GM18868 (cell line): ENCODE data around the gene SERPINE1.
A peak's percentile ranks its signal among the peaks of the same experiment; 100 is the strongest.
"Not testable (repeated sequence)": the region's sequence is repeated elsewhere in the genome, so short reads cannot be mapped to it uniquely, and the experiment has no call there.

Source experiments
- ATAC-seq: cut with Tn5 transposase; IDR thresholded peaks from one replicate; pipeline ENCODE4 v1.9.1; 2021; ENCODE audit warnings: mild to moderate bottlenecking, moderate library complexity; ENCODE audit not compliant: unreplicated experiment

SERPINE1 gene

GRCh38 chr7:101126651-101127459, at the start of gene SERPINE1:
TSS of gene SERPINE1 (plus strand) at chr7:101127104. CDS start at chr7:101128394, 1,290 bp downstream.
- ATAC-seq: peak; percentile 63

DNA sequence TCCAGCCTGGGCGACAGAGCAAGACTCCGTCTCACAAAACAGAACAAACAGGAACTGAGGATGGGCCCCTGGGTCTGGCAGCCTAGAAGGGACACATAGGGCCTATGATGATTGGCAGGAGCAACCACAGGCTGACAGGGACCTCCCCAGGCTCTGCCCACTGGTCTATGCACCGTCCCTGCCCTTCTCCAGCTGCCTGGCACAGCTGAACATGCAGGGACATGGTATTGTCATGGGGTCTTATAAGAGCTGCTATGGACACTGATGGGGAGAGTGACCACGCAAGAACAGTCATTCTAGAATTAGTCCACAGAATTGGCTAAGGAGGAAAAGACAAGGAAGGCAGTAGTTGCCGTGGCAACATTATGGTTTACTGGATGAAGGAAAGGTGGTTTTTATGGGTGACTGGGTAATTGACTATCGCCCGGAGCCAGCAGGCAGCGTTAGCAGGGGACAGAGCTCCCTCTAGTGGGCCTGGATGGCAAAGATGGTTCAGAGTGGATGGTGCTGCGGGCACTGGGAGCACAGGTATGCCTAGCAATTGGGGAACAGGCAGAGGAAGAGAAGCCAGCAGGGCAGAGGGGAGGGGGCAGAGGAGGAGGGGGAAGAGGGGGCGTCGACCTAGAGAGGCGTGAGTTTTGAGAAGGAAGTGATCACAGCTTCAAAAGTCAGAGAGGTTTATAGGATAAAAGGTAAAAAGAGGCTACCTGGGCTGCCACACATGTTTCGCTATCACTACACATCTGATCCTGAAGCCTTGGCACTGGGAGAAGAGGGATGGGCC, 49.4 kb upstream of the SERPINE1 start:
- ATAC-seq: peak; percentile 69

DNA sequence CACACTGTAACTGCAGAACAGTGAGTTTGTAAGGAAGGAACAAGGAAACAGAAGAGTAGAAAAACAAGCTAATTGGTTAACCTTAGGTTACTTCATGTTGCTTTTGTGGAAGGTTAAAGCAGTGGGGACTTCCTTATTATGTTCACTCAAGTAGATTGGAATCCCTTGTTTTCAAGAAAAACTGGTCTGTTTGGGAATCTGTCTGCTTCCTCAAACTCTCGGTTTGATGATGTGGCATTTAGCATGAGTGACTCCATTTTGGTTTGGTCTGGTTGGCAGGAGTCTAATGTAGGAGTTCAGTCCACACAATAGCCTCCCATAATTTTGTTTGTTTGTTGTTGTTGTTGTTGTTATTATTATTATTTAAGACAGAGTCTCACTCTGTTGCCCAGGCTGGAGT, 45.5 kb upstream of the SERPINE1 start:
- ATAC-seq: no peak

DNA sequence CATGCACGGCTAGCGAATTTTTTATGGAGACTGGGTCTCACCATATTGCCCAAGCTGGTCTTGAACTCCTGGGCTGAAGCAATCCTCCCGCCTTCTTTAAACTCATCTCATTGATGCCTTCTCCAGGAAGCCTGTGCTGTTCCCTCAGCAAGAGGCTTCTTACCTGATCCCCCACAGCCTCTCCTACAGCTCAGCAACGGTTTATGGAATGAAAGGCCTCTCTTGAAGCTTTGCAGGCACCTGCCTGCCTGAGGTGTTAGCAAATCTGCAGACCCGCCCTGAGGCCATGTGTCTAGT, 42.1 kb upstream of the SERPINE1 start:
- no peak for ATAC-seq

- ATAC-seq: peak; percentile 88
Measured at GRCh38 chr7:101085162-101085964, 41.5 kb upstream of the SERPINE1 start, which contains the start of gene TRIM56. TSS of gene TRIM56 (plus strand) at chr7:101085481. CDS start at chr7:101087313, 1,832 bp downstream.

- ATAC-seq: no peak
Measured at GRCh38 chr7:101087334-101088068, 39.4 kb upstream of the SERPINE1 start.

DNA sequence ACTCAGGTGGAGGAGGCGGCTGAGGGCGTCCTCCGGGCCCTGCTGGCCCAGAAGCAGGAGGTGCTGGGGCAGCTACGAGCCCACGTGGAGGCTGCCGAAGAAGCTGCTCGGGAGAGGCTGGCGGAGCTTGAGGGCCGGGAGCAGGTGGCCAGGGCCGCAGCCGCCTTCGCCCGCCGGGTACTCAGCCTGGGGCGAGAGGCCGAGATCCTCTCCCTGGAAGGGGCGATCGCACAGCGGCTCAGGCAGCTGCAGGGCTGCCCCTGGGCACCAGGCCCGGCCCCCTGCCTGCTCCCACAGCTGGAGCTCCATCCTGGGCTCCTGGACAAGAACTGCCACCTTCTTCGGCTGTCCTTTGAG, 38.9 kb upstream of the SERPINE1 start:
- no peak for ATAC-seq

DNA sequence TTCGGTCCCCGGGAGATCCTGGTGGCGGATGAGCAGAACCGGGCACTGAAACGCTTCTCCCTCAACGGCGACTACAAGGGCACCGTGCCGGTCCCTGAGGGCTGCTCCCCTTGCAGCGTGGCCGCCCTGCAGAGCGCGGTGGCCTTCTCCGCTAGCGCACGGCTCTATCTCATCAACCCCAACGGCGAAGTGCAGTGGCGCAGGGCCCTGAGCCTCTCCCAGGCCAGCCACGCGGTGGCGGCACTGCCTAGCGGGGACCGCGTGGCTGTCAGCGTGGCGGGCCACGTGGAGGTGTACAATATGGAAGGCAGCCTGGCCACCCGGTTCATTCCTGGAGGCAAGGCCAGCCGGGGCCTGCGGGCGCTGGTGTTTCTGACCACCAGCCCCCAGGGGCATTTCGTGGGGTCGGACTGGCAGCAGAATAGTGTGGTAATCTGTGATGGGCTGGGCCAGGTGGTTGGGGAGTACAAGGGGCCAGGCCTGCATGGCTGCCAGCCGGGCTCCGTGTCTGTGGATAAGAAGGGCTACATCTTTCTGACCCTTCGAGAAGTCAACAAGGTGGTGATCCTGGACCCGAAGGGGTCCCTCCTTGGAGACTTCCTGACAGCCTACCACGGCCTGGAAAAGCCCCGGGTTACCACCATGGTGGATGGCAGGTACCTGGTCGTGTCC, 37.9 kb upstream of the SERPINE1 start:
- ATAC-seq: no peak

GRCh38 chr7:101089876-101090275, 37.0 kb upstream of the SERPINE1 start:
- ATAC-seq: no peak

GRCh38 chr7:101092266-101092905, 34.5 kb upstream of the SERPINE1 start:
- not testable (repeated sequence) for ATAC-seq

GRCh38 chr7:101093906-101094305, 33.0 kb upstream of the SERPINE1 start:
- no peak for ATAC-seq

DNA sequence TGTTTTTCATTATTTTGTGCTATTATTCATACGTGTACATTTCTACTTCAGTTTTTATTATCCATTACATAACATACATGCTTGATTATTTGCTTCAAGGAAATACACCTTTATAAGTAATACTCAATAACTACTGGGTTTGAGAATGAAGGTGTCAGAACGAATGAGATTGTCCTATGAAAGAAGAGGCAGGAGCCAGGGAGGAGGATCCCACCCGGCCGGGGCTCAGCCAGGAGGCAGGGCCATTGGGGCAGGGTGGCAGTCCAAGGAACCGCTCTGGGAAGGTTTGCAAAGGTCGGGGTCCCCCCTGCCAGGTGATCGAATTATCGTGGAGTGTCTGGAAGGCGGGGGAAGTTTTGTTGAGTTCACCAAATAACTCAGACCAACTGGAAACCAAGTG, 32.5 kb upstream of the SERPINE1 start:
- no peak for ATAC-seq

DNA sequence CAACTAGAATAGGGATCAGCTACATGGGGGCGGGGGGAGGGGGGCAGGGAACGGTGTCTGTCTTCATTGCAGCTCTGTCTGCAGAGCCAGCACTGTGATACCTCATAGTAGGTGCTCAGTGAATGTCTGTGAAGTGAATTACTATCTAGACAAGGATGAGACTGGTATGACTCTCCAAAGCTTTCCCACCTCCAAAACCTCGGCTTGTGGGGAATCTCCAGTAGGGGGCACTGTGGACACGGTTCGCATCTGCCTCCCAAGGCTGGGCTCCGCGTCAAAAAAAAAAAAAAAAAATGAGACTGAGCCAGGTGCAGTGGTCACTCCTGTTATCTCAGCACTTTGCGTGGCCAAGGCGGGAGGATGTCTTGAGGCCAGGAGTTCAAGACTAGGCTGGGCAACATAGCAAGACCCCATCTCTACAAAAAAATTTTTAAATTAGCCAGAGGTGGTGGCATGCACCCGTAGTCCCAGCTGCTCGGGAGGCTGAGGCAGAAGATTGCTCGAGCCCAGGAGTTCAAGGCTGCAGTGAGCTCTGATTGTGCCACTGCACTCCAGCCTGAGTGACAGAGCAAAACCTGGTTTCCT, 32.0 kb upstream of the SERPINE1 start:
- no peak for ATAC-seq

DNA sequence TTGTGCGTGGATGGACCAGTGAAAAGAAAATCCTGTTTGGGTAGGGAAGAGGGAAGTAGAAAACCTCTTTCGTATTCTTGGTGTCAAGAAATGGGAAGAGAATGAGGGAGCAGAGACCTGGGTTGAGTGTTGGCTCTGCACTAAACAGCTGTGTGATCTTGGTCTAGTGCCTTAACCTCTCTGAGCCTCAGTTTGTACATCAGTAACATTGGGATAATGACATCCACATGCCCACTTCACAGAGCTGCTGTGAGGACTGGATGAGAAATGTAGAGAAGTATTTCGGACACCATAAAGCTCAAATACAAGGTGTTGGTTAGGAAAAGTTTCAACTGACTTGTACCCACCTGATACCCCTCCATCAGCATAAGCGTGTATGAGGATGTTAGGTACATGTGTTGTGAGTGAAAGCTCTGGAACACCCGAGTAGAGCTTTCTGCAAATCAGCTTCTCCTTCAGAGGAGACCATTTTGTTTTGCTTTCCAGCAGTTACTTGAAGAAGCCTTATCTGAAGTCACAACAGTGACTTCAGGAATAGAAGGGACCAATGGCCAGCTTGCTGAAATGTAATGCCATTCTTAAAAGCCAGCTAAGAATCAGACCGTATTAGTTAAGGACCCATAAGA, 30.5 kb upstream of the SERPINE1 start:
- ATAC-seq: no peak

DNA sequence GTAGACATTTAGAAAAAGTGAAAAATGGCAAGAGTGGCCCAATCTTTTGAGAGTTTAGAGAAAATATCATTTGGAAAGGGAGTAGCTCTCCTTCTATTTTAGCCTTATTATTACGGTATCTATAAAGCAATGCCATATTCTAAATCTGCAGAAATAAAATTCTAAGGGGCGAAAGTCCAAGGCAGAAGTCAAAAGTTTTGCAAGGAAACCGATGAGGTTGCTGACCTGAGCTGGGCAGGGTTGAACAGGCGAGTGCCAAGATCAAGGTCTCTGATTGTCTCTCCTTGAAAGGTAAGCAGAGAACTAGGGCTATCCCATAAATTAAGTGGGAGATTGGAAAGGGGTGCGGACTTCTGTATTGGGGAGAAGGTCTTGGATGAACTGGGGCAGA, 30.0 kb upstream of the SERPINE1 start:
- no peak for ATAC-seq

DNA sequence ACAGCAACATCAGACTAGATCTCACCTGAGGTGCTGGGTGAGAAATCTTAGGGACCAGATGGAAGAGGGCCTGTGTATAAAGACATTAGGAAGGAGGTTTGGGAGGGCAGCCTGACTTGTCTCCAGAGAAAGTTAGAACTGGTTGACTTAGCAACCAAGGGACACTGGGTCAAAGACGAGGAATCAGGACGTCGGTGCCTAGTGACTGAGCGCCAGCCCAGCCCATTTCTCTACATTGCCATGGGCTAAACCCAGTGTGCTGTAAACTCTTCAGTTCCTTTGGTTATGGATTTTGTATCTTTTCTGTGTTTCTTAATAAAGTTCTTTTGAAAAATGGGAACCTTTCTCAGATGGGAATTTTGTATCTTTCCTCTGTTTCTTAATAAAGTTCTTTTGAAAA, 29.3 kb upstream of the SERPINE1 start:
- no peak for ATAC-seq

- ATAC-seq: no peak
Measured at GRCh38 chr7:101099969-101100781, 26.7 kb upstream of the SERPINE1 start.
